Stimulated activated naive CD4-positive, alpha-beta T cell (primary cell): ENCODE measurements around the gene SAMD14.
A peak's percentile ranks its signal among the peaks of the same experiment; 100 is the strongest.

Experiments
- DNase-seq, 6 experiments: peaks; one replicate each; lab custom pipeline; 2025; lab: John Stamatoyannopoulos, UW

SAMD14 gene

GRCh38 chr17:50096092-50096491 is 33.9 kb downstream of the SAMD14 start:
- DNase-seq, result no peak

DNA sequence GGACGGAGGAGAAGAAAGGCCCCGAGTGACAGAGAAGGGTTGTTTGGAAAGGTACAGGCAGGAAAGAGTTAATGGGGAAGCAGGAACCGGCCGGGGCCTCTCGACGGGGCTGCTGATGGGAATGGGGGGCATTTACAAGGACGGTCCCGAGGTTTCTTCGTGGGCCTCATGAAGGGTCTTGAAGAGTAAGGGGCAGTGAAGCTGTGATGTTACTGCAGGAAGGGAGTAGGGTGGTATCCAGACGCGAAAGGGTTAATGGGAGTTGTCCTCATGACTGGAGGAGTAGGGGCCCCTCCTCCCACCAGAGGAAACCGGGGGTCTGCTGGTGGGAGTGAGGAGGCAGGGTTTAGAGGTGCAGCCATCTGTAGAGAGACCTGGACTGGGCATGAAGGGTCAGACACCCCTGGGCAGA is 34.3 kb downstream of the SAMD14 start:
- no peak for DNase-seq

- peak; percentile 91 to 98 (median 96) for DNase-seq
Observed at GRCh38 chr17:50094753-50095619, 35.0 kb downstream of the SAMD14 start, which contains the start of gene PDK2. PDK2 (plus strand) TSS chr17:50095351; CDS start chr17:50095436, 85 bp downstream.

DNA sequence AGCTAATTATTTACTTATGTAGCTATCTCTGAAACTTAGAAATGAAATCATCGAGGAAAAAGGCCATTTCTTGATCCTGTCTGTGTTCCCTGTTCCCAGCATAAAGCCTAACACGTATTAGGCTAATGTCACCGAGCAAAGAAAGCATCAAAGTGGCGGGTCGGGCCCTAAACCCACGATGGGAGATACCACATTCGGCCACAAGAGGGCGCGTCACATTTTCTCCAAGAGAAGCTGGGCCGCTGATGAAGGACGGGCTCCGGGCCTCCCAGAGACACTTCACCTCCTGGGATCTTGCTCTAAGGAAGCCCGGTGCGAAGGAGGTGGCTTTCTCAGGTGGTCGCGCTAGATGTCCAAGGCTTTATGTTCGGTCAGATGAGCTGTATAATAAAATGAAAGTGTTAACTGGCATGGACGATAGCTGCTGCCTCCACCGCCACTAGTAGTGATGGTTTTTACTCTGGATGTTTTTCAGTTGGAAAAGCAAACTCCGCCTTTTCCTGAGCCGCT is 35.7 kb downstream of the SAMD14 start:
- peak; percentile 73 to 94 (median 86) for DNase-seq

GRCh38 chr17:50093807-50094206 is 36.2 kb downstream of the SAMD14 start:
- DNase-seq, result no peak

- DNase-seq, result no peak
Observed at GRCh38 chr17:50093246-50093645, 36.7 kb downstream of the SAMD14 start.

GRCh38 chr17:50091918-50092285 is 38.1 kb downstream of the SAMD14 start:
- DNase-seq, result no peak

GRCh38 chr17:50090971-50091917 is 38.7 kb downstream of the SAMD14 start:
- no peak for DNase-seq

- no peak for DNase-seq
Observed at GRCh38 chr17:50090071-50090470, 39.9 kb downstream of the SAMD14 start.

- no peak for DNase-seq
Observed at GRCh38 chr17:50088952-50089825, 40.8 kb downstream of the SAMD14 start.

DNA sequence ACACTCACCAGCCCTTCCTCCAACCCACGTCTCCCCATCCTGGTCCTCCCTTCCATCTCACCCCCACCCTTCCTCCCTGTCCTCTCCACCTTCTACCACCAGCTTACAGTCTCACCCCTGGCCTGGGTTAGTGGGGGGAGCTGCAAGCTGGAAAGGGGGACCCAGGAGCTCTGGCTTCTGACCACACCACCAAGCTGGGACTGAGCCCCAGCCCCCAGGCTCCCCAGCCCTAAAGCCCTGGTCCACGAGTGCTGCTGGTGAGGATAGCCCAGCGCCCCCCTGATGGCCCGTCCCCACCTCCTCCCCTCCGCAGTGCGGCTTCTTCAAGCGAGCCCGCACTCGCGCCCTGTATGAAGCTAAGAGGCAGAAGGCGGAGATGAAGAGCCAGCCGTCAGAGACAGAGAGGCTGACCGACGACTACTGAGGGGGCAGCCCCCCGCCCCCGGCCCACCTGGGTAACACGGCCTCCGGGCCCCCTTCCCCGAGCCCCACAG is 42.0 kb downstream of the SAMD14 start:
- DNase-seq, result no peak

DNA sequence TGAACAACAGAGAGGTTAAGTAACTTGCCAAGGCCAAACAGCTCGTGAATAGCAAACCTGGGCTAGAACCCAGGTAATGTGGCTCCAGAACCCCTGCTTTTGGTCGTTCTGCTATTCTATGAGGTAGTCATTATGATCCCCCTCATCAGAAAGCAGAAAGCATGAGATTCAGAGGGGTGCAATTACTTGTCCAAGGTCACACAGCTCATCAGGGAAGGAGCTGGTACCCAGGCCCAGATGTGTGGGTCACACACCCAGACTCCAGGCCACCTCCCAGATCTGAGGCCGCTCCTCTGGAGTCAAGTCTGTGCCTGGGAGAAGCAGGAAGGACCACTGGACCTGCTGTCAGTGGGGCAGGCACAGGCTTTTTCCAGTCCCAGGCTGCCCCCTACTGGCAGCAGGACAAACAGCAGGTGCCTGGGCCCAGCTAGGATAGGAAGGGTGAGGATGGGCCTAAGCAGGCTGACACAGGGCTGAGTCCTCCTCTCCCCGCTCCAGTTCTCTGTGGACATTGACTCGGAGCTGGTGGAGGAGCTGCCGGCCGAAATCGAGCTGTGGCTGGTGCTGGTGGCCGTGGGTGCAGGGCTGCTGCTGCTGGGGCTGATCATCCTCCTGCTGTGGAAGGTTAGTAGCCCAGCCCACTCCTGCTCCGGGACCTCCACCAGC is 42.6 kb downstream of the SAMD14 start:
- DNase-seq, result peak; percentile 40 to 84 (median 64)

DNA sequence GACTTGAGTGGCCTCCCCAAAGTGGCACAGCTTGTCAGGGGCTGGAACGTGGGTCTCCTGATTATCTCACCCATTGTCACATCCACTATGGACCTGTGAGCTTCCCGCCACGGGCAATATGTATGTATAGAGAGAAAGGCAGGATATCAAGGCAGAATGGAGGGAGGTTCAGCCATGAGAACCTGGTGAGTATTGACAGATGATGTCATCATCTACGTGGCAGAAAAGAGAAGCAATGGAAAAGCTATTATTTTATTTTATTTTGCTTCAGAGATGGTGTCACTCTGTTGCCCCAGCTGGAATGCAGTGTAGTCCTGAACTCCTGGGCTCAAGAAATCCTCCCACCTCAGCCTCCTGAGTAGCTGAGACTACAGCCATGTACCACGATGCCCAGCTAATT is 48.2 kb downstream of the SAMD14 start:
- DNase-seq, result no peak

GRCh38 chr17:50080827-50081226 is 49.1 kb downstream of the SAMD14 start:
- DNase-seq, result no peak

DNA sequence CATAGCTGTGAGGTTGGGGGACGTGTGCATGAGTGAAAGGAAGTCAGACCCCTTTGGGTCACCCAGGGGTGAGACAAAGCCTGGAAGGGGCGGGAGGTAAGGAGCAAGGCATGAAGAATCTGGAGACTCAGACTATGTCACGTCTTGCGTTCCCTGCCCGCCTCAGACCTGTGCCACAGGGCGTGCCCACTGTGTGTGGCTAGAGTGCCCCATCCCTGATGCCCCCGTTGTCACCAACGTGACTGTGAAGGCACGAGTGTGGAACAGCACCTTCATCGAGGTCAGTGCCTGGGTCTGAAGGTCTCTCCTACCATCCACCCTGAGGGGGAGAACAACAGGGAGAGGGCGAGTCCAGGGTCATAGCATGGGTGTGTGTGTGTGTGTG is 49.9 kb downstream of the SAMD14 start:
- DNase-seq, result no peak

DNA sequence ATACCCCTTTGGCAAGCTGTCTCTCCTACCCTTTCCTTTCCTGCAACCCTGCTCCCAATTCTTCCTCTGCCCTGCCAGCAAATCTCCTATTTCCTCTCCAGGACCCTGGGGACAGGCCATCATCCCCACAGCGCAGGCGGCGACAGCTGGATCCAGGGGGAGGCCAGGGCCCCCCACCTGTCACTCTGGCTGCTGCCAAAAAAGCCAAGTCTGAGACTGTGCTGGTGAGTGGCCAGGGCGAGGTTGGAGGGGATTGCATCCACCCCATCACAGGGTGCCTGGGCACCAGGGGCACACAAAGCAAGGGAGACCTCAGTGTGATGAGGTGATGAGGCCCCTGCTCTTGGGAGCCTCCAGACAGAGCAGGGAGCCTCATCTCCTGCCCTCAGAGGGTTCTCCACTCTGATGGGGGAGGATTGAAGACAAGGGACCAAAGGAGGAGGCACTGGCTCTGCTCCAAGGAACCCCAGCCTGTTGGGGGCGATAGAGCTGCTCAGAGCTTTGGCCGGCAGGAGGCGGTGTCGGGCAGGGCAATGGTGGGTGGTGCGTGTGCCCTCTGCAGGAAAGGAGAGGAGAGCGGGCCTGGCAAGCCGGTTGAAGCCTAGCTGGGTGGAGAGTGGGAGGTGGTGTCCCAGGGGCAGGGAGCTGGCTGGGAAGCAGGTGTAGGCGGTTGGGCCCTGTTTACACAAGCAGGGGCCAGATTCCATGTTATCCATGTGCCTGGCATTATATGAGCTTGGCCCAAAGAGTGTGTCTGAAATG is 50.4 kb downstream of the SAMD14 start:
- no peak for DNase-seq

- DNase-seq, result no peak
Observed at GRCh38 chr17:50078430-50078829, 51.5 kb downstream of the SAMD14 start.

GRCh38 chr17:50076591-50077235 is 53.2 kb downstream of the SAMD14 start:
- DNase-seq, result no peak

DNA sequence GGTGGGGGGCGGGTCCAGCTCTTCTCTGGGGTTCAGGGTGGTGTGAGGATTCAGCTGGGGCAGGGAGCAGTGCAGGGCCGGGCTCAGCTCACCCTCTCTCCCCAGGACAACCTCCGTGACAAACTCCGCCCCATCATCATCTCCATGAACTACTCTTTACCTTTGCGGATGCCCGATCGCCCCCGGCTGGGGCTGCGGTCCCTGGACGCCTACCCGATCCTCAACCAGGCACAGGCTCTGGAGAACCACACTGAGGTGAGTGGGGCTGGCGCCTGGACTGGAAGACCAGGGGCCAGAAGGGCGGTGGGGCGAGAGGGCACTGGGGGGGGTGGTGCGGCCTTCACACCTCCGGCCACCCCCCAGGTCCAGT is 53.8 kb downstream of the SAMD14 start:
- no peak for DNase-seq
